Colonic mucosa (tissue), 4 donors: Measurements from ENCODE around the gene YWHAQ. TPM values are rescaled to one million over a fixed set of nuclear protein-coding genes. Genes with fewer than 3 reads are reported as not detected.

Experiments used
- DNase-seq: peaks from one replicate; pipeline ENCODE4 v3.0.0-alpha.2; 2020
- H3K27ac ChIP-seq: fragments of 200-600 bp; one replicate; pipeline ENCODE4 v1.8.0; 2021
- H3K27me3 ChIP-seq: fragments of 200-600 bp; one replicate; pipeline ENCODE4 v1.8.0; 2021
- H3K36me3 ChIP-seq: fragments of 200-600 bp; one replicate; pipeline ENCODE4 v1.8.0; 2021
- H3K4me1 ChIP-seq: fragments of 200-600 bp; one replicate; pipeline ENCODE4 v1.8.0; 2021; ENCODE audit warnings: mild to moderate bottlenecking
- H3K4me3 ChIP-seq: fragments of 200-600 bp; one replicate; pipeline ENCODE4 v1.8.0; 2021
- H3K9ac ChIP-seq, 2 donors: one replicate each; pipeline ENCODE4 v1.7.0; 2013; ENCODE audit warnings: control low read depth in 2 of 2, low read depth in 2 of 2, low read length in 2 of 2
- H3K9me3 ChIP-seq: fragments of 200-600 bp; one replicate; pipeline ENCODE4 v1.8.0; 2021
- CTCF ChIP-seq: fragments of 200-600 bp; IDR thresholded peaks from one replicate; pipeline ENCODE4 v1.8.0; 2022; ENCODE audit warnings: antibody characterized with exemption, mild to moderate bottlenecking
- intact Hi-C: fragments of 100-400 bp; cut with DNase I; formaldehyde crosslinking; loops from one replicate; pipeline ENCODE4 v1.14.1; 2022
- total RNA-seq, 2 donors: library from RNA; stranded (reverse); fragmentation: NEBNext Ultra II Directional in 1 of 2; extraction: Animal tissue kit (Norgen Biotek cat#: 25700) in 1 of 2; gene quantifications; one replicate each; pipeline ENCODE4 v1.2.1, GENCODE V29; 2021
- donor health status: healthy.
- donor health status: DM: no; HTN: no; CAD: no.
- donor health status: DM: no; HTN: no; CAD: no.

The YWHAQ gene
- total RNA-seq, 2 donors from 2014 or later: 246 to 299 TPM

DNA sequence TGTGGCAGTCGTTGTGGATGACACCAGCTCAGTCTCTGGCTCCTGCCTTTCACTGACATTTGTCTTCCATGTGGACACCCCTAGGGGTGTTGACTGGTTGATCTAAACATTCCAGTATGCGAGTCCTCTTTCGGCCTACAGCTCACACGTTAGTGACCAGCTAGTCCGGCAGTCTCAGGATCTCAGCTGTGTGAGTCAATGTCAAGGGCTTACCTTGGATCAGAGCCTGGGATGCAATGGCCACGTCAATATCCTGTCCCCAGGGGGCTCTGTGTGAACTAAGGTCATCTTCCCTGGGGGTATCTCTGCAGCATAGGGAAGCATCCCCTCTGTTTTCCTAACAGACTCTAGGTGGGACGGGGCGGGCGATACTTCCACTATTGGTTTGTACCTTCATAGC, 35.1 kb upstream of the YWHAQ start:
- no peaks in the 10 kb centered on the region for H3K36me3 ChIP-seq
- no peak overlapping the region for H3K9ac ChIP-seq
- no peak for TF ChIP-seq CTCF
- intact Hi-C loops: no loop called here
- no peak overlapping the region for H3K4me3 ChIP-seq
- no peak for DNase-seq
- H3K9me3 ChIP-seq: no peaks in the 10 kb centered on the region
- no peaks in the 10 kb centered on the region for H3K27me3 ChIP-seq
- no peak overlapping the region for H3K27ac ChIP-seq
- no peaks in the 10 kb centered on the region for H3K4me1 ChIP-seq

DNA sequence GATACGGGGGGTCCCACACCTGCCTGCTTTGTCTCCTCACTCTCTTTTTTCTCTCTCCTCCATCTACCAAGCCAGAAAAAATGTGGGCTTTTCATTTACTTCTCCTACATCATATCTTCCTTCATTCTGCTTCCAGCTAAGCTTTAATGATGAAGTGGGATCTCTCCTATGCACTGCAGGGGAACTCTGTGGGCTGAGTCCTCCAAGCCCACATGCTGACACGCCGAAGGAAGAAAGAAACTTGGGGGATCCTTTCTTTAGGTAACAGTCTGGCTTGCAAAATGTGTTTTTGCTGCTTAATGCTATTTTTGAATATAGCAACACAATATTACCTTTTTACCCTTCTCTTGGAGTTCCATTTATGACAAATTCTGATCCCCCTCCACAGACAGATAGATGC, 33.6 kb upstream of the YWHAQ start:
- H3K27me3 ChIP-seq: no peaks in the 10 kb centered on the region
- H3K9me3 ChIP-seq: no peaks in the 10 kb centered on the region
- no peak overlapping the region for H3K27ac ChIP-seq
- no peaks in the 10 kb centered on the region for H3K36me3 ChIP-seq
- no peak for TF ChIP-seq CTCF
- no peak overlapping the region for H3K9ac ChIP-seq
- H3K4me1 ChIP-seq: no peaks in the 10 kb centered on the region
- intact Hi-C loops: no loop called here
- H3K4me3 ChIP-seq: no peak overlapping the region
- no peak for DNase-seq

- no peak overlapping the region for H3K27ac ChIP-seq
- DNase-seq: no peak
- intact Hi-C loops: no loop called here
These were observed 32.4 kb upstream of the YWHAQ start for GRCh38 chr2:9663008-9663879.

DNA sequence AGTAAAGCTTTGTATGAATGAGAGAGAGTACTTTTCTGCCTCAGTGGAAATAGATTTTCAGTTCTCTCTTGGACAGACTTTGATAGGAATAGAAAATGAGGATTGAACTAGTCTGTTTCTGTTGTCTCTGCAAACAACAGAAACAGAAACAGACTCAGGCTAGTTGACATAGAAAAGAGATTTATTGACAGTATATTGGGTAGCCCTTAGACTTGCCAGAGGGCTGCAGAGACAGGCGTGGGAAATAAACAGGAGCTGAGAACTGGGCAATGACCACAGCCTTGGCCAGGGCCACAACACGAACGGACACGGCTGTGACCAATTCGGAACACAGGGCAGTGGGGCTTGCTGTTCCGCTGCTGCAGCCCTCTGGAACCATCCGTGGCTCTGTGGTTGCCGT, 30.5 kb upstream of the YWHAQ start:
- Histone ChIP-seq H3K36me3 (no peaks in the 10 kb centered on the region), H3K9me3 (no peaks in the 10 kb centered on the region), H3K27me3 (no peaks in the 10 kb centered on the region), H3K9ac (no peak overlapping the region), H3K4me3 (no peak overlapping the region), H3K27ac (no peak overlapping the region), H3K4me1 (no peaks in the 10 kb centered on the region)
- DNase-seq: no peak
- intact Hi-C loops: no loop called here
- TF ChIP-seq CTCF: no peak

More at GRCh38 chr2:9663008-9663879, 32.4 kb upstream of the YWHAQ start:
- Histone ChIP-seq H3K9ac (no peak overlapping the region), H3K27me3 (no peaks in the 10 kb centered on the region), H3K4me1 (no peaks in the 10 kb centered on the region), H3K4me3 (no peak overlapping the region), H3K36me3 (no peaks in the 10 kb centered on the region), H3K9me3 (no peaks in the 10 kb centered on the region)
- TF ChIP-seq CTCF: no peak

DNA sequence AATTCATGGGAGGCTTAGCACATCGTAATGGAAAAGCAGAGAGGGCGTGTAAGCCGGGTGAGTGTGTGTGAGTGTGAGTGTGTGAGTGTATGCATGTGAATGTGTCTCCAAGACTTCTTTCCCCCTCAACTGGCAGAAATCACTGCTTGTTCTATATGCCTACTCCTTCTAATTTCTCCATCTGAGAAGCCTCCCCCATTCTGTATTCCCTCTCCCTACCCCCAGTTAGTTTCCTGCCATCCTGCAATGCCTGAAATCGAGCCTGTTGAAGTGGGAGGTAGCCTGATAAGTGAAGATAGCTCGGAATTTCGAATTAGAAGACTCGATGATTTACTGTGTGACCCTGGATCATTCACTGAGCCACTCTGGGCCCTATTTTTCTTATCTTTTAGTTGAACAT, 30.0 kb upstream of the YWHAQ start:
- H3K27ac ChIP-seq: no peak overlapping the region
- no peak overlapping the region for H3K9ac ChIP-seq
- no peaks in the 10 kb centered on the region for H3K4me1 ChIP-seq
- DNase-seq: no peak
- no peaks in the 10 kb centered on the region for H3K36me3 ChIP-seq
- no peak for TF ChIP-seq CTCF
- intact Hi-C loops: no loop called here
- no peak overlapping the region for H3K4me3 ChIP-seq
- H3K27me3 ChIP-seq: no peaks in the 10 kb centered on the region
- no peaks in the 10 kb centered on the region for H3K9me3 ChIP-seq
